ENCODE results near the gene OR6C68.
"Not testable (repeated sequence)": the region's sequence is repeated elsewhere in the genome, so short reads cannot be mapped to it uniquely, and the experiment has no call there.

Gene OR6C68

GRCh38 chr12:55492078-55492477, at the start of gene OR6C68:
Gene OR6C68 (plus strand): TSS chr12:55492378. CDS start chr12:55492378, 0 bp downstream.
- DNase-seq = no peak

- no peak for DNase-seq
These were observed 48.4 kb upstream of the OR6C68 start, which contains the start of gene OR6C2 for GRCh38 chr12:55443776-55444175. Gene OR6C2 (plus strand): TSS chr12:55444076. CDS start chr12:55452214, 8,138 bp downstream.

GRCh38 chr12:55445357-55445756, 46.8 kb upstream of the OR6C68 start:
- DNase-seq = no peak

GRCh38 chr12:55446326-55446725, 45.9 kb upstream of the OR6C68 start:
- no peak for DNase-seq

DNA sequence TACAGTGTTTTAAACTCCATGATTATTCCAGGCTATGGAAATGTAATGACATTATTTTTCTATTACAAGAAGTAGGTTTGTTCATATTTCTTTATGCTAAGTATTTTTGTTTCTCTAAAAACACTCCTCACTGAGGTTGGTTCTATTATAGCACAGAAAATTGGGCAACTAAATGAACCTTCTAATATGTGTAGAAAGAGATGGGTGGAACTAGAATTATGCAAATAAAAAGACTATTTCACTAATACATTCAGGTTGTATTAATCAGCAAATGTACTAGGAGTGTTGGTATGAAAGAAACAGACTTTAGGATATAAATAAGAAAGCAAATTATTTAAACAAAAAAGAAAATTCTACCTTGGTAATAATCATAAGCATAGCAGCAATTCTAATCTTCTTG, 43.4 kb upstream of the OR6C68 start:
- no peak for DNase-seq

DNA sequence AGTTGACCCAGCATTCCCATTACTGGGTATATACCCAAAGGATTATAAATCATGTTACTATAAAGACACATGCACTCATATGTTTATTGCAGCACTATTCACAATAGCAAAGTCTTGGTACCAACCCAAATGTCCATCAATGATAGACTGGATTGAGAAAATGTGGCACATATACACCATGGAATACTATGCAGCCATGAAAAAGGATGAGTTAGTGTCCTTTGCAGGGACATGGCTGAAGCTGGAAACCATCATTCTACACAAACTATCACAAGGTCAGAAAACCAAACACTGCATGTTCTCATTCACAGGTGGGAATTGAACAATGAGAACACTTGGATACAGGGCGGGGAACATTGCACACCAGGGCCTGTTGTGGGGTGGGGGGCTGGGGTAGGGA, 27.3 kb upstream of the OR6C68 start:
- not testable (repeated sequence) for DNase-seq

- no peak for DNase-seq
These were observed 24.3 kb upstream of the OR6C68 start for GRCh38 chr12:55467836-55468235.

DNA sequence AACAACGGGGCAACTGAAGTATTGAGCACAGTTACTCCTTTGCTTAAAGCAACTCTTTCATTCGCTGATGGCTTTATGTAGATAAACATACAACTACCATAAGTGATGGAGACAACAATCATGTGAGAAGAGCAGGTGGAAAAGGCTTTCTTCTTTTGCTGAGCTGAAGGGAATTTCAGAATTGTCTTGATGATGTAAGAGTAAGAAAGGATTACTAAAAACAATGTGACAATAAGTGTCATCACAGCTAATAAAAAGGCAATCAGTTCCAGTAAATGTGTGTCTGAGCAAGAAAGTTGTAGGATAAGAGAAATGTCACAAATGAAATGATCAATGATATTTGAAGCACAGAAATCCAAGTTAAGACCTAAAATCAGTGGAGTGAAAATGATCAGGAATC, 22.9 kb upstream of the OR6C68 start:
- DNase-seq = no peak

DNA sequence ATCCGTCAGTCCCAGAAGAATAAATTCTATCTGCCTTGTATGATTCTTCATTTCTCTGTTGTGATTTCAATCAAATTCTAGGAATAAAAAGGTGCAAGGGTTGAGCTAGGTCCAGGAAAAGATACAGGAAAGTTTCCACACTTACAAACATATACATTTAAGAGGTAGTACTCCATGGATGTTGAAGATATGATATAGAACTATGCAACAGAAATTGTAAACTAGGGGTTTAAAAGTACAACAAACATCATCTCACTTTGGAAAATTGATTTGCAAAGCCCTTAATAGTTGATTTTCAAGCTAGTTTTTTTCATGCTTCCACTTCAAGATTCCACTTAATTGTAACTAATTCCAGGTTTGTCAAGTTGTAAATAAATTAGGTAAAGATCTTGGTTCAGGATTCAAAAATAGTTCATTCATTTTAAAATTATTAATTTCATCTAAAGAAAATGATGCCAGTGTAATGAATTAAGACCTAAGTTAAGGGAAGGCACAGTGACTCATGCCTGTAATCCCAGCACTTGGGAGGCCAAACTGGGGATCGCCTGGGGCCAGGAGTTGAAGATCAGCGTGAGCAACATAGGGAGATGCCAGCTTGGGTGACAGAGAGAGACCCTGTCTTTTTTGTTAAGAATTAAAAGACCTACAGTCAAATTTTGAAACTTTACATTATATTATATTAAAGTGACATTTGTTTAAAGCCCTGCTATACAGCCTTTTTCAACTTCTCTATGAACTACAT, 21.9 kb upstream of the OR6C68 start, which contains the start of gene OR6C70:
Gene OR6C70, minus strand, starts transcription at position 51 of the 742 bp plus-strand sequence. Its CDS starts 0 bp downstream, at position 51.
- DNase-seq = no peak

- no peak for DNase-seq
These were observed 19.9 kb upstream of the OR6C68 start for GRCh38 chr12:55472264-55472663.

- not testable (repeated sequence) for DNase-seq
These were observed 13.0 kb upstream of the OR6C68 start for GRCh38 chr12:55479136-55479535.

DNA sequence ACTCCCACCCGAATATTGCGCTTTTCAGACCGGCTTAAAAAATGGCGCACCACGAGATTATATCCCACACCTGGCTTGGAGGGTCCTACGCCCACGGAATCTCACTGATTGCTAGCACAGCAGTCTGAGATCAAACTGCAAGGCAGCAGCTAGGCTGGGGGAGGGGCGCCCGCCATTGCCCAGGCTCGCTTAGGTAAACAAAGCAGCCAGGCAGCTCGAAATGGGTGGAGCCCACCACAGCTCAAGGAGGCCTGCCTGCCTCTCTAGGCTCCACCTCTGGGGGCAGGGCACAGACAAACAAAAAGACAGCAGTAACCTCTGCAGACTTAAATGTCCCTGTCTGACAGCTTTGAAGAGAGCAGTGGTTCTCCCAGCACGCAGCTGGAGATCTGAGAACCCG, 7.9 kb upstream of the OR6C68 start:
- not testable (repeated sequence) for DNase-seq

DNA sequence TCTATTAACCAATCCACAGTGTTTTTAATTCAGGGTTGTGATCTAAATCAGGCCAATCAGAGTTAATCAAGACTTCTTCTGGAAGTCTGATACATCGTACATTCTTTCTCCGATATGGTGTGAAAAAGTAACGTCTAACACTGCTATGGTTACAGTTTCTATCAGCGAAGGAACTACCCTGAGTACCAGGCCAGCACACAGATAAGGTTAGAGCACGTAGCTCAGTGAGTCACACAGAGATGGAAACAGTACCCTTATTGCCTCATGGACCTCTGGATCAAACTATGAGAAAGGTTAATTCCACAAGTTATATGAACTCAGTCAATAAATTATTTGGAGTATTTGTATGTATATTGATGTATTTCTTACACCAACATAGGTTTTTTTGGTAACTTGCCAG, 3.3 kb downstream of the OR6C68 start:
- DNase-seq = no peak

GRCh38 chr12:55499231-55499630, 7.1 kb downstream of the OR6C68 start:
- DNase-seq = no peak

DNA sequence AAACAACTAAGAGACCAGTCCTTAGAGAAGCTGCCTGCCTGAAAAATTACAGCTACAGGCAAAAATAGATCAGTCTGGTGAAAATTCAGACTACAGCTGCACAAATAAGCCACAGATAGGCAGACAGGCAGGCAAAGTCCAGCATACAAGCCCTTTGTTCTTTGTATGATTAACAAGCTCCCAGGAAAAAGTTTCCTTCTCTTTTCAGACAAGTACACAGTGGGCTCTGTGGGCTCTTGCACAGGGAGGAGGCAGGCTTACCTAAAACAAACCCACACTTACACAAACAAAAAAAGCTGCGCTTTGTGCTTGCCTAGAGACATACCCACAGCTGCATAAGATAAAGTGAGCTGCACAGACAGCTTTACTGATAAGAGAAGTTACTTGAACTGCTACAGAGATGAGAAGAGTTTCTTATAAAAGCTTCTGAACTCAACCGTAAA, 7.7 kb downstream of the OR6C68 start:
- DNase-seq = no peak

DNA sequence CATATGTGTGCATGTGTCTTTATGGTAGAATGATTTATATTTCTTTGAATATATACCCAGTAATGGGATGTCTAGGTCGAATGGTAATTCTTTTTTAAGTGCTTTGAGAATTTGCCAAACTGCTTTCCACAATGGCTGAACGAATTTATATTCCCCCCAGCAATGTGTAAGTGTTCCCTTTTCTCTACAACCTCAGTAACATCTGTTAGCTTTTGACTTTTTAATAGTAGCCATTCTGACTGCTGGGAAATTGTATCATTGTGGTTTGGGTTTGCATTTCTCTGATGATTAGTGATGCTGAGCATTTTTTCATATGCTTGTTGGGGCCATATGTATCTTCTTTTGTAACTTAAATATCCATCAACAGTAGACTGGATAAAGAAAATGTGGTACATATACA, 9.4 kb downstream of the OR6C68 start:
- no peak for DNase-seq

DNA sequence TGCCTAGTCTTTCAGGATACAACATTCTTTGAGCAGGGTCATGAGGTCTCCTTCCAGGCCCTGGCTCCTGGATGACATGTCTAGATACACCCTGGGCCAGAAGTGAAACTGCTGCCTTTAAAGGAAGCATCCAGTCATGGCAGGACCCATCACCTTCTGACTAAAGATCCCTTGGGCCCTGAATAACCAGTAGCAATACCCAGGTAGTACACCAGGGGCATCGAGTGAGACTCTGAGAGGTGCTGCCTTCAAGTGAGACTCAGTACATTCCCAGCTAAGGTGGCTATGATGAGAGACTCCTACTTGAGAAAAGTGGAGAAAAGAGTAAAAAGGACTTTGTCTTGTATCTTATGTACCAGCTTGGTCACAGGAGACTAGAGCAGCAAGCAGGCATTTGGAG, 23.5 kb downstream of the OR6C68 start:
- no peak for DNase-seq

GRCh38 chr12:55516391-55516790, 24.2 kb downstream of the OR6C68 start:
- DNase-seq = no peak

All from activated CD8-positive, alpha-beta memory T cell treated with anti-CD3 and anti-CD28 coated beads for 24 hours (primary cell).